GM12878 (cell line): ENCODE measurements around the gene FBXW9. TPM values are rescaled to one million over a fixed set of nuclear protein-coding genes. Genes with fewer than 3 reads are reported as not detected.

ENCODE experiments used
- ATAC-seq: fragments of 200-7000 bp; cut with Tn5 transposase; 3 replicates; pipeline ENCODE4 v1.9.1; 2020; ENCODE audit warnings: mild to moderate bottlenecking, moderate library complexity
- BruUV-seq: library from RNA; stranded (reverse); fragments of 400-500 nt; replicated peaks from 2 replicates; lab custom pipeline; 2021; lab: Mats Ljungman, UMichigan
- CTCF ChIA-PET: fragments of 300-600 bp; sonication (Branson Sonifier 250); formaldehyde crosslinking; extraction: SDS; loops from one replicate; lab custom pipeline; 2021; ENCODE audit warnings: inconsistent platforms; lab: Yijun Ruan, JAX
- POLR2A ChIA-PET: fragments of 350-600 bp; formaldehyde crosslinking; extraction: SDS; loops from one replicate; lab custom pipeline; 2021; ENCODE audit warnings: inconsistent platforms; lab: Charles Lee
- RAD21 ChIA-PET: fragments of 300-600 bp; sonication (Branson Sonifier 250); formaldehyde crosslinking; loops from one replicate; lab custom pipeline; 2023; ENCODE audit warnings: antibody characterized with exemption; ENCODE audit not compliant: unreplicated experiment; lab: Charles Lee
- SMC1A ChIA-PET: fragments of 300-600 bp; sonication (Branson Sonifier 250); formaldehyde crosslinking; loops from one replicate; lab custom pipeline; 2023; ENCODE audit not compliant: unreplicated experiment, uncharacterized antibody; lab: Charles Lee
- DNase-seq: peaks from one replicate; pipeline ENCODE4 v3.0.0-alpha.2; 2011; ENCODE audit warnings: low read depth, low spot score
- FAIRE-seq: peaks from 3 replicates; lab custom pipeline; 2011; peaks lifted over from hg19 to GRCh38; lab: Jason Lieb, UNC
- H2AFZ ChIP-seq: 2 replicates; pipeline ENCODE4 v1.6.0; 2011; ENCODE audit warnings: low read depth, low read length, control low read depth; ENCODE audit not compliant: control insufficient read depth
- H3K27ac ChIP-seq: 2 replicates; pipeline ENCODE4 v1.5.1; 2011; ENCODE audit warnings: control low read depth; ENCODE audit not compliant: control insufficient read depth, insufficient read depth
- H3K27me3 ChIP-seq, 2 experiments: replicated peaks in 1 of 2; 2 replicates each; pipeline versions ENCODE4 v1.6.0 to v1.6.1; 2011; ENCODE audit warnings: low read length in 1 of 2; ENCODE audit not compliant: control insufficient read depth in 2 of 2, insufficient read depth in 2 of 2
- H3K36me3 ChIP-seq, 2 experiments: 2 replicates each; pipeline ENCODE4 v1.5.1; 2011; ENCODE audit warnings: low read length in 1 of 2; ENCODE audit not compliant: control insufficient read depth in 2 of 2, insufficient read depth in 2 of 2
- H3K4me1 ChIP-seq: 2 replicates; pipeline ENCODE4 v1.6.1; 2011; ENCODE audit warnings: mild to moderate bottlenecking, low read length, moderate library complexity, mixed read lengths; ENCODE audit not compliant: control insufficient read depth, insufficient read depth
- H3K4me2 ChIP-seq: 2 replicates; pipeline ENCODE4 v1.6.0; 2011; ENCODE audit warnings: control low read depth; ENCODE audit not compliant: control insufficient read depth, insufficient read depth
- H3K4me3 ChIP-seq: fragments of 200-600 bp; sonication (generic); 2 replicates; pipeline ENCODE4 v1.5.1; 2016
- H3K79me2 ChIP-seq: 2 replicates; pipeline ENCODE4 v1.6.0; 2011; ENCODE audit warnings: low read length; ENCODE audit not compliant: control insufficient read depth, insufficient read depth
- H3K9ac ChIP-seq: 2 replicates; pipeline ENCODE4 v1.8.0; 2011; ENCODE audit warnings: low read length, control low read depth, mixed read lengths; ENCODE audit not compliant: control insufficient read depth, insufficient read depth
- H3K9me3 ChIP-seq: replicated peaks from 3 replicates; pipeline ENCODE4 v1.5.1; 2011; ENCODE audit warnings: mild to moderate bottlenecking, low read length; ENCODE audit not compliant: control insufficient read depth, insufficient read depth
- H4K20me1 ChIP-seq: 2 replicates; pipeline ENCODE4 v1.6.0; 2011; ENCODE audit not compliant: control insufficient read depth, insufficient read depth
- BRCA1 ChIP-seq: IDR thresholded peaks from 2 replicates; pipeline ENCODE4 v1.6.1; 2011; ENCODE audit warnings: low read depth, low read length, improper control_type of control experiment
- CREB1 ChIP-seq: IDR thresholded peaks from 2 replicates; pipeline ENCODE4 v1.6.1; 2012; ENCODE audit warnings: low read depth, mild to moderate bottlenecking, inconsistent platforms
- CUX1 ChIP-seq: IDR thresholded peaks from 2 replicates; pipeline ENCODE4 v1.6.1; 2012; ENCODE audit warnings: improper control_type of control experiment, low read depth, low read length; ENCODE audit not compliant: insufficient replicate concordance
- NFIC ChIP-seq: IDR thresholded peaks from 2 replicates; pipeline ENCODE4 v1.6.1; 2012; ENCODE audit warnings: low read depth, mild to moderate bottlenecking, inconsistent platforms, low read length, moderate library complexity
- POLR2A ChIP-seq: IDR thresholded peaks from 2 replicates; pipeline ENCODE4 v1.6.1; 2011; ENCODE audit warnings: low read depth, mild to moderate bottlenecking, low read length
- USF1 ChIP-seq: IDR thresholded peaks from 2 replicates; pipeline ENCODE4 v1.6.1; 2011; ENCODE audit warnings: borderline replicate concordance, low read depth, mild to moderate bottlenecking, moderate library complexity, mixed read lengths, low read length; ENCODE audit not compliant: insufficient read depth; ENCODE audit errors: extremely low read length
- ZBED1 ChIP-seq: IDR thresholded peaks from 2 replicates; pipeline ENCODE4 v1.6.1; 2016; ENCODE audit warnings: borderline replicate concordance
- WGBS: methylation state at CpG from one replicate; pipeline ENCODE4 v1.1.6; 2016; ENCODE audit warnings: low lambda C conversion rate; ENCODE audit not compliant: insufficient replicate concordance, insufficient coverage; ENCODE audit errors: missing lambda C conversion rate; 5-methylcytosine and 5-hydroxymethylcytosine counted together
- in situ Hi-C: fragments of 300-500 bp; cut with MboI; formaldehyde crosslinking; loops from 9 replicates; pipeline ENCODE4 v1.14.3; 2018; ENCODE audit warnings: mixed read lengths
- intact Hi-C: fragments of 100-400 bp; cut with micrococcal nuclease; formaldehyde crosslinking; loops from one replicate; pipeline ENCODE4 v1.14.2; 2022; ENCODE audit not compliant: unreplicated experiment
- polyA plus RNA-seq, 11 experiments: library from polyadenylated mRNA; depleted of rRNA in 4 of 11; unstranded in 6 of 11; stranded (reverse) in 5 of 11; fragments of >200 nt; fragmentation: Nextera tagmentation in 4 of 11; fragmentation: Illumina TruSeq in 1 of 11; extraction: Ambion mirVana in 4 of 11; extraction: Trizol in 1 of 11; gene quantifications; 1 replicate in 1 of 11; 2 replicates in 10 of 11; pipeline versions ENCODE4 v1.2.1 to v1.2.3, GENCODE V29; 2011 to 2016; ENCODE audit warnings: inconsistent platforms in 2 of 11, missing spikeins in 2 of 11, low read depth in 1 of 11
- total RNA-seq, 4 experiments: library from RNA; depleted of rRNA in 3 of 4; stranded (reverse); fragments of >200 nt in 3 of 4; fragmentation: Illumina TruSeq in 1 of 4; extraction: Trizol in 1 of 4; gene quantifications; 2 replicates each; pipeline versions ENCODE4 v1.2.1 to v1.2.3, GENCODE V29; 2013 to 2021

FBXW9 gene
- total and polyA plus RNA-seq, 10 of the 15 experiments (the other 5 are each of a cell fraction or from before 2014, with no cell fraction given), result 0.21 to 14.8 (median 7.3) TPM

- TF ChIP-seq USF1 (no peak), CREB1 (no peak)
Measured at GRCh38 chr19:12689581-12690216, 6.7 kb downstream of the FBXW9 start (continued).

- in situ Hi-C loops, result no loop called here
- Histone ChIP-seq H3K4me2 (no peak overlapping the region), H3K79me2 (no peaks in the 10 kb centered on the region), H3K27ac (no peak overlapping the region), H3K36me3 (peaks cover 0 to 2% of the 10 kb centered on the region in 2 experiments; a peak in 3 of 4 replicates), H3K9ac (no peak overlapping the region), H4K20me1 (no peaks in the 10 kb centered on the region), H3K4me3 (no peak overlapping the region), H3K9me3 (no peaks in the 10 kb centered on the region), H2AFZ (no peak overlapping the region), H3K4me1 (no peaks in the 10 kb centered on the region), H3K27me3 (no peaks in the 10 kb centered on the region)
- 84% methylated on average over 12 of the region's 12 CpGs for WGBS
- DNase-seq (no peak), ATAC-seq (no peak), FAIRE-seq (no peak)
- no peak for TF ChIP-seq BRCA1
- no peak for TF ChIP-seq NFIC
- TF ChIP-seq POLR2A, result 0 out of 2 replicates have a peak, but pooled peaks have one; percentile 28
- TF ChIP-seq CUX1, result no peak
- TF ChIP-seq ZBED1, result no peak
- BruUV-seq, result no TSS peak
- ChIA-PET SMC1A (no interaction called here), CTCF (no interaction called here), RAD21 (no interaction called here), POLR2A (no interaction called here)
- intact Hi-C loops, result no loop called here
Measured at GRCh38 chr19:12689012-12689411, 7.4 kb downstream of the FBXW9 start.
